Cardiac muscle cell (in vitro differentiated cells and primary cell): ENCODE results near the gene SPRED3. TPM values are rescaled to one million over a fixed set of nuclear protein-coding genes. Genes with fewer than 3 reads are reported as not detected.

Experiments used
- DNase-seq, 2 donors: peaks; one replicate each; pipeline versions ENCODE4 v3.0.0 to v3.0.0-alpha.2; 2010 to 2017; ENCODE audit warnings: low read depth in 1 of 2, low spot score in 1 of 2
- H3K27ac ChIP-seq: fragments of 200-600 bp; sonication (generic); 2 replicates; pipeline ENCODE4 v1.5.1; 2016
- H3K27me3 ChIP-seq: fragments of 200-600 bp; sonication (generic); 2 replicates; pipeline ENCODE4 v1.6.0; 2016; ENCODE audit warnings: control low read depth
- H3K36me3 ChIP-seq: fragments of 200-600 bp; sonication (generic); 2 replicates; pipeline ENCODE4 v1.5.1; 2016; ENCODE audit warnings: control low read depth
- H3K4me1 ChIP-seq: fragments of 200-600 bp; sonication (generic); 2 replicates; pipeline ENCODE4 v1.8.1; 2017; ENCODE audit warnings: low read depth, mild to moderate bottlenecking, mixed run types
- H3K4me3 ChIP-seq: fragments of 200-600 bp; sonication (generic); 2 replicates; pipeline ENCODE4 v1.5.1; 2016; ENCODE audit warnings: mild to moderate bottlenecking
- H3K9me3 ChIP-seq: fragments of 200-600 bp; sonication (generic); 2 replicates; pipeline ENCODE4 v1.5.1; 2017; ENCODE audit warnings: low read depth, mild to moderate bottlenecking, control low read depth
- polyA plus RNA-seq: library from polyadenylated mRNA; unstranded; fragments of >200 nt; fragmentation: Nextera tagmentation; extraction: Ambion mirVana; gene quantifications from 2 replicates; pipeline ENCODE4 v1.2.1, GENCODE V29; 2016
- total RNA-seq: library from RNA; depleted of rRNA; stranded (reverse); fragments of >200 nt; gene quantifications from 2 replicates; pipeline ENCODE4 v1.2.3, GENCODE V29; 2016
- TF ChIP-seq, protein P1 (sequence below): IDR thresholded peaks from 2 replicates; pipeline ENCODE4 v1.5.1; 2012; ENCODE audit warnings: low read depth, mild to moderate bottlenecking, low read length

Gene SPRED3
- total and polyA plus RNA-seq, 2 experiments from 2014 or later = 1.3 to 2.6 TPM

- Histone ChIP-seq H3K4me1 (no peaks in the 10 kb centered on the region), H3K27ac (peak within 1 kb of the TSS; percentile 96), H3K9me3 (no peaks in the 10 kb centered on the region), H3K36me3 (peaks cover 2% of the 10 kb centered on the region), H3K4me3 (peak within 1 kb of the TSS; percentile 81), H3K27me3 (peaks cover 10% of the 10 kb centered on the region)
- DNase-seq = peak; percentile 99
- TF ChIP-seq, protein P1, sequence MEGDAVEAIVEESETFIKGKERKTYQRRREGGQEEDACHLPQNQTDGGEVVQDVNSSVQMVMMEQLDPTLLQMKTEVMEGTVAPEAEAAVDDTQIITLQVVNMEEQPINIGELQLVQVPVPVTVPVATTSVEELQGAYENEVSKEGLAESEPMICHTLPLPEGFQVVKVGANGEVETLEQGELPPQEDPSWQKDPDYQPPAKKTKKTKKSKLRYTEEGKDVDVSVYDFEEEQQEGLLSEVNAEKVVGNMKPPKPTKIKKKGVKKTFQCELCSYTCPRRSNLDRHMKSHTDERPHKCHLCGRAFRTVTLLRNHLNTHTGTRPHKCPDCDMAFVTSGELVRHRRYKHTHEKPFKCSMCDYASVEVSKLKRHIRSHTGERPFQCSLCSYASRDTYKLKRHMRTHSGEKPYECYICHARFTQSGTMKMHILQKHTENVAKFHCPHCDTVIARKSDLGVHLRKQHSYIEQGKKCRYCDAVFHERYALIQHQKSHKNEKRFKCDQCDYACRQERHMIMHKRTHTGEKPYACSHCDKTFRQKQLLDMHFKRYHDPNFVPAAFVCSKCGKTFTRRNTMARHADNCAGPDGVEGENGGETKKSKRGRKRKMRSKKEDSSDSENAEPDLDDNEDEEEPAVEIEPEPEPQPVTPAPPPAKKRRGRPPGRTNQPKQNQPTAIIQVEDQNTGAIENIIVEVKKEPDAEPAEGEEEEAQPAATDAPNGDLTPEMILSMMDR = peak; percentile 25
Measured at GRCh38 chr19:38374332-38375097, 14.0 kb upstream of the SPRED3 start, which contains the start of gene PSMD8. TSS of gene PSMD8 (plus strand) at chr19:38374571. CDS start at chr19:38374602, 31 bp downstream.

DNA sequence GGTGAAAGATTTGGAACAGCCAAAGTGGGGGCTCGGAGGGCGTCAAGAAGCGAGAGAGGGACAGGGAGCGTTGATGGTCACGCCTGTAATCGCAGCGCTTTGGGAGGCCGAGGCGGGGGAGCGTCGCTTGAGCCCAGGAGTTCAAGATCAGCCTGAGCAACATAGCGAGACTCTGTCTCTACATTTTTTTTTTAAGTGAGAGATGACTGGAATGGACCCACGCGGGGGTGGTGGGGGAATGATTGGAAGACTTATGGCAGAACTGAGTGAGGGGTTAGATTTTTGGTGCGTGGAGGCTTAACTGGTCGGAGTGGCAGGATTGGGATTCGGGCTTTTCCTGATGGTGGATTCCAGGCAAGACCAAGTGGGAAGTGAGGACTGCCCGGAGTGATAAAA lies 13.4 kb upstream of the SPRED3 start:
- TF ChIP-seq, protein P1 = no peak
- Histone ChIP-seq H3K4me1 (no peaks in the 10 kb centered on the region), H3K4me3 (peak overlapping the region; percentile 81), H3K27me3 (peaks cover 4% of the 10 kb centered on the region), H3K36me3 (peaks cover 2% of the 10 kb centered on the region), H3K27ac (peak overlapping the region; percentile 96), H3K9me3 (no peaks in the 10 kb centered on the region)
- DNase-seq = no peak

- H3K9me3 ChIP-seq = no peaks in the 10 kb centered on the region
- H3K4me1 ChIP-seq = no peaks in the 10 kb centered on the region
- H3K27me3 ChIP-seq = peaks cover 3% of the 10 kb centered on the region
- H3K36me3 ChIP-seq = peaks cover 3% of the 10 kb centered on the region
- TF ChIP-seq, protein P1 = no peak
- H3K4me3 ChIP-seq = peak overlapping the region; percentile 81
- no peak for DNase-seq
- H3K27ac ChIP-seq = no peak overlapping the region
Measured at GRCh38 chr19:38375748-38376147, 12.7 kb upstream of the SPRED3 start.

DNA sequence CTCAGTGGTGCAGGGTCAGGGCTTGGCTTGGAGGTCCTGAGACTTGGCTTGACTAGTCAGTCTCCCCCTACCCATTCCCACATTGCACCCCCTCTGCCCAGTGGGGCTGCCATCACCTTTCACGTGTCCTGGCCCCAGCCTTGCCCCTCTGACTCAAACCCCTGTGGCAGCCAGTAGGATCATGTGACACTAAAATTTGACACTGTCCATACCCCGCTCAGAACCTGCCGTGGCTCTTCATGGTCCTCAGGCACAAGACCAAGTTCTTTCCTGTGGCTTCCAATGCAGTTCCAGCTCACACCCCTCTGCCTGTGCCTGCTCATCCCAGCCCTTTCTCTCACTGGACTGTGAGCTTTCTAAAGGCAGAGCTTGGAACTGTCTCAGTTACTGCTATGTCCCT lies 11.9 kb upstream of the SPRED3 start:
- H3K9me3 ChIP-seq = no peaks in the 10 kb centered on the region
- peaks cover 11% of the 10 kb centered on the region for H3K36me3 ChIP-seq
- no peaks in the 10 kb centered on the region for H3K4me1 ChIP-seq
- TF ChIP-seq, protein P1 = no peak
- DNase-seq = no peak
- H3K27me3 ChIP-seq = peaks cover 3% of the 10 kb centered on the region
- no peak overlapping the region for H3K27ac ChIP-seq
- H3K4me3 ChIP-seq = no peak overlapping the region

DNA sequence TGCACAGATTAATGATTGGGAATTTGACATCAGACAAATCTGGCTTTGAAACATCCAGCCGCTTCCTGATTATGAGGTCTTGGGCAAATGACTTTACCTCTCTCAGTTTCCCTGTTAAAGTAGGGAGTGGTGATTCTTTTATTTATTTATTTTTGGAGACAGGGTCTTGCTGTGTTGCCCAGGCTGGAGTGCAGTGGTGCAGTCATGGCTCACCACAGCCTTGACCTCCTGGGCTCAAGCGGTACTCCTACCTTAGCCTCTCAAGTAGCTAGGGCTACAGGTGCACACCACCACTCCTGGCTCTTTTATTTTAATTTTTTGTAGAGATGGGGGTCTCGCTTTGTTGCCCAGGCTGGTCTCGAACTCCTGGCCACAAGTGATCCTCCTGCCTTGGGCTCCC lies 11.4 kb upstream of the SPRED3 start:
- peaks cover 16% of the 10 kb centered on the region for H3K36me3 ChIP-seq
- H3K9me3 ChIP-seq = no peaks in the 10 kb centered on the region
- TF ChIP-seq, protein P1 = no peak
- H3K4me3 ChIP-seq = no peak overlapping the region
- H3K27me3 ChIP-seq = peaks cover 1% of the 10 kb centered on the region
- no peak for DNase-seq
- no peaks in the 10 kb centered on the region for H3K4me1 ChIP-seq
- H3K27ac ChIP-seq = no peak overlapping the region
